GM12801 (cell line): ENCODE results near the gene WFDC12.

Experiments
- CTCF ChIP-seq: IDR thresholded peaks from one replicate; pipeline ENCODE4 v1.5.1; 2011; ENCODE audit warnings: control low read depth; ENCODE audit not compliant: insufficient read length; ENCODE audit errors: extremely low read depth

WFDC12 gene

GRCh38 chr20:45088247-45088646 lies 36.0 kb downstream of the WFDC12 start:
- TF ChIP-seq CTCF = no peak

- TF ChIP-seq CTCF = no peak
Measured at GRCh38 chr20:45087814-45088213, 36.5 kb downstream of the WFDC12 start.

- no peak for TF ChIP-seq CTCF
Measured at GRCh38 chr20:45087097-45087790, 37.0 kb downstream of the WFDC12 start.

GRCh38 chr20:45085867-45086266 lies 38.4 kb downstream of the WFDC12 start:
- TF ChIP-seq CTCF = no peak

GRCh38 chr20:45085289-45085688 lies 39.0 kb downstream of the WFDC12 start:
- TF ChIP-seq CTCF = no peak

- no peak for TF ChIP-seq CTCF
Measured at GRCh38 chr20:45083127-45083526, 41.1 kb downstream of the WFDC12 start.

GRCh38 chr20:45082468-45082867 lies 41.8 kb downstream of the WFDC12 start:
- no peak for TF ChIP-seq CTCF
